Measurements from ENCODE around the gene FSTL4. TPM values are rescaled to one million over a fixed set of nuclear protein-coding genes. Genes with fewer than 3 reads are reported as not detected.

FSTL4 gene
- polyA plus RNA-seq, 1 donor (not counting 4 experiments of a cell fraction or from before 2014, with no cell fraction given): 1.7 TPM

DNA sequence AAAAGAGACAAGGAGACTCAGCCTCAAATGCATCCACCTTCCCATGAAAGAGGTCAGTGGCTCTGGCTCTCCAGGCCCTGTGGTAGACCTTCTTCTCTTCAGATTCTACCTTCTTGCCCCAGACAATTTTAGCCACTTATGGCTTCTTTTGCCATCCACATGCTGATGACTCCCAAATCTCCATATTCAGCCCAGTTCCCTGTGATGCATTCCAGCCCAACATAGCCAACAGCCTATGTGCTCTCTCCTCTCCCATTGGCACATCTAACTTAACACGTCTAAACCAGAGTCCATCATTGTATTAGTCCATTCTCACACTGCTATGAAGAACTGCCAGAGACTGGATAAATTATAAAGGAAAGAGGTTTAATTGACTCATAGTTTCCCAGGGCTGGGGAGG, 108.8 kb downstream of the FSTL4 start:
- no peak overlapping the region for H3K4me2 ChIP-seq (ENCODE audit: control insufficient read depth, extremely low read depth, insufficient read depth, low read depth, low read length)
- no peaks in the 10 kb centered on the region for H3K27me3 ChIP-seq (ENCODE audit: control insufficient read depth, extremely low read depth, insufficient read depth, low read length)
- H3K9me1 ChIP-seq (ENCODE audit: control insufficient read depth, extremely low read depth, insufficient read depth, low read length): no peaks in the 10 kb centered on the region
- FAIRE-seq (no peak), DNase-seq (ENCODE audit: low read depth, low spot score) (no peak)
- H3K9me3 ChIP-seq (ENCODE audit: control insufficient read depth, low read depth, low read length): no peaks in the 10 kb centered on the region
- no peak overlapping the region for H3K27ac ChIP-seq (ENCODE audit: control insufficient read depth, insufficient read depth, low read length)
- no peak overlapping the region for H2AFZ ChIP-seq (ENCODE audit: control insufficient read depth, low read length)
- H4K20me1 ChIP-seq (ENCODE audit: control insufficient read depth, extremely low read depth, insufficient read depth, low read length): no peaks in the 10 kb centered on the region
- dilution Hi-C loops (cut with MboI; ENCODE audit: extremely low pct_ligation_motif_present, low sequenced_read_pairs): no loop called here
- no peaks in the 10 kb centered on the region for H3K79me2 ChIP-seq (ENCODE audit: control insufficient read depth, insufficient read depth, low read length)
- H3K9ac ChIP-seq (ENCODE audit: control insufficient read depth, extremely low read depth, insufficient read depth, low read length): no peak overlapping the region
- H3K4me1 ChIP-seq (ENCODE audit: control insufficient read depth, extremely low read depth, insufficient read depth, low read length): no peaks in the 10 kb centered on the region
- TF ChIP-seq, protein P1, sequence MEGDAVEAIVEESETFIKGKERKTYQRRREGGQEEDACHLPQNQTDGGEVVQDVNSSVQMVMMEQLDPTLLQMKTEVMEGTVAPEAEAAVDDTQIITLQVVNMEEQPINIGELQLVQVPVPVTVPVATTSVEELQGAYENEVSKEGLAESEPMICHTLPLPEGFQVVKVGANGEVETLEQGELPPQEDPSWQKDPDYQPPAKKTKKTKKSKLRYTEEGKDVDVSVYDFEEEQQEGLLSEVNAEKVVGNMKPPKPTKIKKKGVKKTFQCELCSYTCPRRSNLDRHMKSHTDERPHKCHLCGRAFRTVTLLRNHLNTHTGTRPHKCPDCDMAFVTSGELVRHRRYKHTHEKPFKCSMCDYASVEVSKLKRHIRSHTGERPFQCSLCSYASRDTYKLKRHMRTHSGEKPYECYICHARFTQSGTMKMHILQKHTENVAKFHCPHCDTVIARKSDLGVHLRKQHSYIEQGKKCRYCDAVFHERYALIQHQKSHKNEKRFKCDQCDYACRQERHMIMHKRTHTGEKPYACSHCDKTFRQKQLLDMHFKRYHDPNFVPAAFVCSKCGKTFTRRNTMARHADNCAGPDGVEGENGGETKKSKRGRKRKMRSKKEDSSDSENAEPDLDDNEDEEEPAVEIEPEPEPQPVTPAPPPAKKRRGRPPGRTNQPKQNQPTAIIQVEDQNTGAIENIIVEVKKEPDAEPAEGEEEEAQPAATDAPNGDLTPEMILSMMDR (optimal IDR thresholded peaks at IDR 0.05 in 1 of 3, IDR thresholded peaks at IDR 0.05 in 1 of 3, conservative IDR thresholded peaks at IDR 0.05 in 1 of 3; ENCODE audit: extremely low read depth in 1 of 3, insufficient read depth in 2 of 3, low read length in 3 of 3): no peak
- no peak for TF ChIP-seq EZH2 (IDR thresholded peaks at IDR 0.05; ENCODE audit: low read length)
- H3K4me3 ChIP-seq (ENCODE audit: control insufficient read depth in 2 of 3, extremely low read depth in 1 of 3, insufficient read depth in 2 of 3, low read depth in 1 of 3, low read length in 3 of 3): no peak overlapping the region
- H3K36me3 ChIP-seq (ENCODE audit: control insufficient read depth in 2 of 2, extremely low read depth in 1 of 2, insufficient read depth in 2 of 2, low read length in 2 of 2): no peaks in the 10 kb centered on the region

- no peaks in the 10 kb centered on the region for H3K36me3 ChIP-seq (ENCODE audit: control insufficient read depth in 2 of 2, extremely low read depth in 1 of 2, insufficient read depth in 2 of 2, low read length in 2 of 2)
- no peak for TF ChIP-seq EZH2 (IDR thresholded peaks at IDR 0.05; ENCODE audit: low read length)
- TF ChIP-seq, protein P1 (optimal IDR thresholded peaks at IDR 0.05 in 1 of 3, IDR thresholded peaks at IDR 0.05 in 1 of 3, conservative IDR thresholded peaks at IDR 0.05 in 1 of 3; ENCODE audit: extremely low read depth in 1 of 3, insufficient read depth in 2 of 3, low read length in 3 of 3): no peak
- H3K27me3 ChIP-seq (ENCODE audit: control insufficient read depth, extremely low read depth, insufficient read depth, low read length): peaks cover 8% of the 10 kb centered on the region
- H4K20me1 ChIP-seq (ENCODE audit: control insufficient read depth, extremely low read depth, insufficient read depth, low read length): no peaks in the 10 kb centered on the region
- no peak overlapping the region for H3K27ac ChIP-seq (ENCODE audit: control insufficient read depth, insufficient read depth, low read length)
- H3K4me1 ChIP-seq (ENCODE audit: control insufficient read depth, extremely low read depth, insufficient read depth, low read length): no peaks in the 10 kb centered on the region
- no peak overlapping the region for H3K4me2 ChIP-seq (ENCODE audit: control insufficient read depth, extremely low read depth, insufficient read depth, low read depth, low read length)
- peaks cover 2% of the 10 kb centered on the region for H3K9me1 ChIP-seq (ENCODE audit: control insufficient read depth, extremely low read depth, insufficient read depth, low read length)
- no peak overlapping the region for H3K4me3 ChIP-seq (ENCODE audit: control insufficient read depth in 2 of 3, extremely low read depth in 1 of 3, insufficient read depth in 2 of 3, low read depth in 1 of 3, low read length in 3 of 3)
- FAIRE-seq: no peak
- no peak overlapping the region for H3K9ac ChIP-seq (ENCODE audit: control insufficient read depth, extremely low read depth, insufficient read depth, low read length)
- no peaks in the 10 kb centered on the region for H3K9me3 ChIP-seq (ENCODE audit: control insufficient read depth, low read depth, low read length)
- no peak for DNase-seq (ENCODE audit: low read depth, low spot score)
- no peaks in the 10 kb centered on the region for H3K79me2 ChIP-seq (ENCODE audit: control insufficient read depth, insufficient read depth, low read length)
- H2AFZ ChIP-seq (ENCODE audit: control insufficient read depth, low read length): no peak overlapping the region
- dilution Hi-C loops (cut with MboI; ENCODE audit: extremely low pct_ligation_motif_present, low sequenced_read_pairs): no loop called here
These were observed 112.4 kb downstream of the FSTL4 start for GRCh38 chr5:133499895-133500294.

All from keratinocyte (primary cell).